ENCODE measurements around the gene P3H1.

GRCh38 chr1:42768172-42768571 is 1.3 kb upstream of the P3H1 start:
- TF ChIP-seq CTCF (IDR thresholded peaks at IDR 0.05) (no peak), POLR2A (IDR thresholded peaks at IDR 0.05) (no peak)

Measured in ovary (tissue), 3 donors.